SU-DHL-6 (cell line): Measurements from ENCODE around the gene MOB3A.

Experiments used
- H2AFZ ChIP-seq: fragments of 200-600 bp; sonication (generic); 2 replicates; pipeline ENCODE4 v1.6.1; 2014; ENCODE audit warnings: low read depth, mild to moderate bottlenecking, moderate library complexity, mixed read lengths, antibody characterized with exemption, low read length; ENCODE audit not compliant: severe bottlenecking
- H3F3A ChIP-seq: fragments of 200-600 bp; shearing (Covaris generic); 2 replicates; pipeline ENCODE4 v1.6.0; 2016; ENCODE audit warnings: antibody characterized with exemption, mild to moderate bottlenecking; ENCODE audit not compliant: insufficient read depth
- H3K27ac ChIP-seq: fragments of 200-600 bp; sonication (generic); 2 replicates; pipeline ENCODE4 v1.5.1; 2016; ENCODE audit warnings: low read depth, mild to moderate bottlenecking, low read length, moderate library complexity, mixed read lengths
- H3K27me3 ChIP-seq: fragments of 200-600 bp; sonication (generic), shearing (Covaris generic); 2 replicates; pipeline ENCODE4 v1.6.0; 2014; ENCODE audit warnings: mild to moderate bottlenecking, low read length
- H3K36me3 ChIP-seq: fragments of 200-600 bp; sonication (generic); 2 replicates; pipeline ENCODE4 v1.6.1; 2014; ENCODE audit warnings: mild to moderate bottlenecking, low read length, mixed read lengths
- H3K4me2 ChIP-seq: fragments of 300-600, 200-600 bp; shearing (Covaris generic), sonication (generic); 2 replicates; pipeline ENCODE4 v1.6.0; 2014; ENCODE audit warnings: low read length, low read depth, mild to moderate bottlenecking; ENCODE audit not compliant: poor library complexity, severe bottlenecking
- H3K4me3 ChIP-seq: fragments of 200-600 bp; sonication (generic); 2 replicates; pipeline ENCODE4 v1.5.1; 2014; ENCODE audit warnings: antibody characterized with exemption, low read length, mild to moderate bottlenecking, mixed read lengths; ENCODE audit not compliant: insufficient read depth, poor library complexity, severe bottlenecking
- H3K79me2 ChIP-seq: fragments of 200-600 bp; sonication (generic); 2 replicates; pipeline ENCODE4 v1.6.1; 2014; ENCODE audit warnings: mild to moderate bottlenecking, low read length, moderate library complexity; ENCODE audit not compliant: insufficient read depth
- H3K9ac ChIP-seq: fragments of 200-600 bp; sonication (generic); 2 replicates; pipeline ENCODE4 v1.7.0; 2014; ENCODE audit warnings: mild to moderate bottlenecking, low read length
- H3K9me2 ChIP-seq: fragments of 200-600 bp; sonication (generic); replicated peaks from 2 replicates; pipeline ENCODE4 v1.6.1; 2014; ENCODE audit warnings: low read length; ENCODE audit not compliant: insufficient read depth
- H3K9me3 ChIP-seq: fragments of 200-600 bp; sonication (generic); 2 replicates; pipeline ENCODE4 v1.6.1; 2014; ENCODE audit warnings: low read length, mixed read lengths; ENCODE audit not compliant: insufficient read depth
- H4K20me1 ChIP-seq: fragments of 200-600 bp; sonication (generic); 2 replicates; pipeline ENCODE4 v1.6.1; 2014; ENCODE audit warnings: low read depth, mild to moderate bottlenecking, antibody characterized with exemption, low read length, moderate library complexity, mixed read lengths
- CTCF ChIP-seq: fragments of 200-600 bp; sonication (generic); IDR thresholded peaks from one replicate; pipeline ENCODE4 v1.5.1; 2017; ENCODE audit warnings: antibody characterized with exemption, mild to moderate bottlenecking, low read length, moderate library complexity; ENCODE audit not compliant: insufficient read depth, poor library complexity, severe bottlenecking
- EZH2phosphoT487 ChIP-seq: fragments of 200-600 bp; sonication (generic), shearing (Covaris generic); conservative IDR thresholded peaks from 2 replicates; pipeline ENCODE4 v1.6.1; 2018; ENCODE audit warnings: mild to moderate bottlenecking, antibody characterized with exemption, low read length, moderate library complexity, mixed read lengths

Gene MOB3A

DNA sequence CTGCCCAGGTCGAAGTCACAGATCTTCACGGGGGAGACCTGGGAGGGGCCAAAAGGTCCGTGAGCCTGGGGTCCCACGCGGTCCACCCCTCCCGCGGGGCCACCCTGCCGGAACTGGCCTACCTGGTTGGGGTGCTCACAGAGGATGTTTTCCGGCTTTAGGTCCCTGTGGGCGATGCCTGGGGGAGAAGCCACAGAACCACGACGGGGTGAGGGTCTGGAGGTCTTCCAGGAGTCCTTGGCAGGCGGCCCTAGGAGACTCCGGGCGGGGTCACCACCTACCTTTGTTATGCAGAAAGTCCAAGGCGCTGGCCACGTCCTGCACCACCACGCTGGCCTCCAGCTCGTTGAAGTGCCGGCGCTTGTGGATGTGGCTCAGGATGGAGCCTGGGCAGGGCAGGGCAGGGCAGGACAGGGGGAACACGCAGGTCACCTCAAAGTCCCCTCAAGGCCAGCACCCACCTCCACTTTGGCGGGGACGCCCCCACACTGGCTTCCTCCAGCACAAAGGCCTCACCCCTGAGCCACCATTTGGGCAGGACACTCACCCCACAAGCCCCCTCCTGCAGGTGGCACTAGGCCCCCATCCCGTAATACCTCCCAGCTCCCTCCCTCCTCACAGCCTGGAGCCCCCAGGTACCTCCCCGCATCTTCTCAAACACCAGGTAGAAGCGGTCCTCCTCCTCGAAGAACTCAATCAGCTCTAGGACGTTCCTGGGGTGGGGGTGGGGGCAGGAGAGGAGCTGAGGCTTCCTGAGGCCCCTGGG lies 53.5 kb downstream of the MOB3A start:
- H3K4me2 ChIP-seq: peak overlapping the region; percentile 54
- no peaks in the 10 kb centered on the region for H3K36me3 ChIP-seq
- H3K79me2 ChIP-seq: peaks cover 11% of the 10 kb centered on the region
- H3K27me3 ChIP-seq: no peaks in the 10 kb centered on the region
- H2AFZ ChIP-seq: no peak overlapping the region
- TF ChIP-seq CTCF (no peak), EZH2phosphoT487 (no peak)
- H3K9me3 ChIP-seq: no peaks in the 10 kb centered on the region
- H3K4me3 ChIP-seq: peak overlapping the region; percentile 41
- H4K20me1 ChIP-seq: peaks cover 2% of the 10 kb centered on the region; the same call in 1 of the 2 replicates
- no peaks in the 10 kb centered on the region for H3K9me2 ChIP-seq
- H3K27ac ChIP-seq: peak overlapping the region; percentile 69
- H3F3A ChIP-seq: peaks cover 10% of the 10 kb centered on the region; the same call in 1 of the 2 replicates
- H3K9ac ChIP-seq: peak overlapping the region; percentile 49

- no peaks in the 10 kb centered on the region for H3K9me2 ChIP-seq
- H3K27me3 ChIP-seq: no peaks in the 10 kb centered on the region
- H3K9me3 ChIP-seq: no peaks in the 10 kb centered on the region
- peaks cover 3% of the 10 kb centered on the region for H3K79me2 ChIP-seq
- H2AFZ ChIP-seq: no peak overlapping the region
- H3K4me2 ChIP-seq: peak overlapping the region; percentile 54
- H3K27ac ChIP-seq: peak overlapping the region; percentile 69
- TF ChIP-seq CTCF (no peak), EZH2phosphoT487 (no peak)
- peaks cover 7% of the 10 kb centered on the region; the same call in 1 of the 2 replicates for H4K20me1 ChIP-seq
- H3K4me3 ChIP-seq: peak overlapping the region; percentile 41
- peak overlapping the region; percentile 49 for H3K9ac ChIP-seq
- peaks cover 18% of the 10 kb centered on the region for H3F3A ChIP-seq
- no peaks in the 10 kb centered on the region for H3K36me3 ChIP-seq
Measured at GRCh38 chr19:2041683-2042484, 54.2 kb downstream of the MOB3A start.

DNA sequence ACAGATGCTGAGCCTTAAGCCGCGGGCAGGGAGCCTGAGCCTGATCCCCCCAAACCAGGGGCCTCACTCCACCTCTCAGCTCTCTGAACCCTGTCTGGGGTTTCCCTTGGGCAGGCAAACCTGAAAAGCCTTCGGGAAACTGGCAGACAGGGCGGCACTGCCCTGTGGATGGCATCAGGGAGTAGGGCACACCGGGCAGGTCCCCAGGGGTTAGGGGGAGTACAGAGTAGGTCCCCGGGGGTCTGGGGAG lies 54.8 kb downstream of the MOB3A start:
- Histone ChIP-seq H2AFZ (no peak overlapping the region), H4K20me1 (peaks cover 7% of the 10 kb centered on the region; the same call in 1 of the 2 replicates), H3K4me2 (peak overlapping the region; percentile 48), H3K27me3 (no peaks in the 10 kb centered on the region), H3K36me3 (no peaks in the 10 kb centered on the region), H3K9me3 (no peaks in the 10 kb centered on the region), H3K27ac (peak overlapping the region; percentile 57), H3K9me2 (no peaks in the 10 kb centered on the region), H3F3A (peaks cover 19% of the 10 kb centered on the region), H3K79me2 (no peaks in the 10 kb centered on the region), H3K9ac (peak overlapping the region; percentile 43), H3K4me3 (peak overlapping the region; percentile 35)
- no peak for TF ChIP-seq CTCF
- TF ChIP-seq EZH2phosphoT487: no peak
